GM19324 (cell line): ENCODE measurements around the gene CMTR1.

Experiments
- ATAC-seq: cut with Tn5 transposase; IDR thresholded peaks from one replicate; pipeline ENCODE4 v1.9.1; 2021; ENCODE audit warnings: mild to moderate bottlenecking, moderate library complexity; ENCODE audit not compliant: unreplicated experiment, low FRiP score

The CMTR1 gene

GRCh38 chr6:37507690-37508421, 74.8 kb downstream of the CMTR1 start:
- no peak for ATAC-seq

- ATAC-seq: no peak
These were observed 78.2 kb downstream of the CMTR1 start for GRCh38 chr6:37511201-37511600.

- ATAC-seq: no peak
These were observed 78.9 kb downstream of the CMTR1 start for GRCh38 chr6:37511910-37512399.

GRCh38 chr6:37512400-37513011, 79.5 kb downstream of the CMTR1 start:
- ATAC-seq: no peak

GRCh38 chr6:37513155-37513554, 80.1 kb downstream of the CMTR1 start:
- ATAC-seq: no peak

- ATAC-seq: no peak
These were observed 80.6 kb downstream of the CMTR1 start for GRCh38 chr6:37513576-37513975.

- ATAC-seq: no peak
These were observed 81.3 kb downstream of the CMTR1 start for GRCh38 chr6:37514321-37514771.

DNA sequence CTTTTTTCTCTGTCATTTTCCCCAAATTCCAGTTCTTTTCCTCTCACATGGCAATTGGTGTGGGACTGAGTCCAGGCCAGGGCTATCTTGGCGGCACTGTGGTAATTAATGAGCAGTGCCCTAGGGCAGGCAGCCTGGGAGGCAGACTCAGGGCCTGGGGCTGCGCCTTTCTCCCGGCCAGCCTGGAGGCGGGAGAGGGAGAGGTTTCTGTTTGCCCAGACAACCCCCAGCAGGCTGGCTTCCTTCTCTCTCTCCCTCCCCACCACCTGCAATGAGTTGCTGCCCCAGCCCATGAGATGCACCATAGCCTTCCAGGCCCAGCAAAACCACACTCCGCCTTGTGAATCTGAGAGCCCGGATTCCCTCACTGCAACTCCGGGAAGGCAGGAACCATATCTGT, 81.8 kb downstream of the CMTR1 start:
- ATAC-seq: no peak

DNA sequence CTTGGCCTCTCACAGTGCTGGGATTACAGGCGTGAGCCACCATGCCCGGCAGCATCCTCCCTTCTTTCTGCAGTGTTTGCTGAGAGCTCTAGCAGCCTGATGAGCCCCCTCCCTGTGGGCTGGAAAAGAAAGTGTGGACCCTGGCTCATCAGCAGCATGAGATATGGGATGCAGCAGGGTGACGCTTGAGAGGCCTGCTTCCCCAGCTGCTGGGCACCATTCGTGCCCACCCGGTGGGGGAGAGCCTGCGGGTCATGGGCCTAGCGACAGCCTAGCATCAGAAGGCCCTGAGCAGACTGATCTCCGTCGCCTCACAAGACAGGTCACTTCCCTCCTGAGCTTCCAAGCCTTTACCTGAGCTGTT, 82.7 kb downstream of the CMTR1 start:
- no peak for ATAC-seq

GRCh38 chr6:37516076-37516919, 83.3 kb downstream of the CMTR1 start:
- ATAC-seq: no peak

GRCh38 chr6:37516920-37517405, 83.9 kb downstream of the CMTR1 start:
- no peak for ATAC-seq

GRCh38 chr6:37517411-37517812, 84.4 kb downstream of the CMTR1 start:
- no peak for ATAC-seq

GRCh38 chr6:37518116-37518515, 85.1 kb downstream of the CMTR1 start:
- no peak for ATAC-seq

- ATAC-seq: no peak
These were observed 86.4 kb downstream of the CMTR1 start for GRCh38 chr6:37519461-37519860.

GRCh38 chr6:37520926-37521325, 87.9 kb downstream of the CMTR1 start:
- ATAC-seq: no peak

- no peak for ATAC-seq
These were observed 88.7 kb downstream of the CMTR1 start for GRCh38 chr6:37521674-37522073.

- ATAC-seq: no peak
These were observed 89.8 kb downstream of the CMTR1 start for GRCh38 chr6:37522836-37523235.

DNA sequence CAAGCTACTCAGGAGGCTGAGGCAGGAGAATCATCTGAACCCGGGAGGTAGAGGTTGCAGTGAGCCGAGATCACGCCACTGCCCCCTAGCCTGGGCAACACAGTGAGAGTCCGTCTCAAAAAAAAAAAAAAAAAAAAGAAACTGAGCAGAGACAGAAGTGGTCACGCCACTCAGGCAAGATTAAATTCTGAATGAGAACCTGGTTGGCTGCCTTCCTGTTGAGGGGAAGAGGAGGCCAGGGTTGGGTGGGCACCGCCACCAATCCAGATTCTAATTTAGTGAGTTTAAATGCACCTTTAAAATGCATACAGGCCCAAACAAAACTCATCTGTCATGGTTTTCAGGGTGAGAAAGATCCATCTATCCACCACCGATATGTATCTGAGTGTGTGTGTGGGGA, 90.4 kb downstream of the CMTR1 start:
- ATAC-seq: no peak

GRCh38 chr6:37524025-37524969, 91.3 kb downstream of the CMTR1 start:
- no peak for ATAC-seq

DNA sequence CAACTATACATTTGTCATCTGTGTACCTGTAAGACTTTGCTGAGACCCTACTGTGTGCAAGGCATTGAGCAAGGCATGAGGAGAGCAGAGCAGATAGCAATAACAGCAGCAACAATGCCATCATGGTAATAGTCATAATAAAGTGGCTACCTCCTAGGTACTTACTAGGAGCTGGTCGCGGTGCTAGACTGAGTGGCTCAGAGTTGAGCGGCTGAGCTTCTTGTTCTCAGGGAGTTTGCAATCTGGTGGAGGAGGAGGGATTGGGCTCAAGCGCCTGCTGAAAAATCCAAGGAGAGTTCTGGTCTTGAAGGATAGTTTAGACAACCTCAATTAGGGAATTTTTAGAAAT, 91.9 kb downstream of the CMTR1 start:
- no peak for ATAC-seq
